NCI-H748 (cell line): Measurements from ENCODE around the gene STIL.
"Not testable (repeated sequence)": the region's sequence is repeated elsewhere in the genome, so short reads cannot be mapped to it uniquely, and the experiment has no call there.

ENCODE experiments used
- DNase-seq: peaks from one replicate; lab custom pipeline; 2025; ENCODE audit not compliant: unreplicated experiment; lab: John Stamatoyannopoulos, UW

The STIL gene

DNA sequence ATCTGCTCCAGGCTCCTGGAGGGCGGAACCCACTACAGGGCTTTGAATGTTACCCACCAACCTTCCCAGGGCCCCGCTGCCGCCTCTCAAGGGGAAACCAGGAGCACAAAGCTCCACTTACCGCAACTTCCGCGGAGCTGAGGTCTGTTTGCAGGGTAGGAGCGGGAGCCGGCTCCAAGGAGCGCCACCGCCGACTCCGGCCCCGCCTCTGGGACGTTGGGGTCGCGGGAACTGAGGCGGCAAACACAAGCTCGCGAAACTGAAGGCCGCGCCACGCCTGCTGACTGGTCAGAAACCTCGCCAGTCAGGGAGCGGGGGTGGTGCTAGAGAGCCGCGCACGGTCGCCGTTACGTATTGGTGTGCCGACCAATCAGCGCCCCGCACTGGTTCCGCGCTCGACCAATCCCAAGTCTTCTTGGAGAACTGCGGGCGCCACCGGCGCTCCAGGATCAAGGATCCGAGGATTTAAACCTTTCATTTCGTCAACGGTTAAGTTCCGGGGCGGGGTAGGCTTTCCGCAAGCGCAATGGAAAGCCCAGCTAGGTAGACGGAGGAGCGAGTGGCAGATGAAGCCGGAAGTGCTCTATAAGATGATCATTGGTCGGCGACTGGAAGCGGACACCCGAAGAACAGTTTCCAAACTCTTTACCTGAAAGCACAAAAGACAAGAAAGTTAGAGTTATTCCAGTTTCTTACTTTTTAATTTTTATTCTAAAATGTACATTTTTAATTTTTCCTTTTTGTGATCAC, at the start of gene STIL:
Gene STIL (minus strand): TSS at position 233 of the 750 bp plus-strand sequence. CDS start 3,828 bp downstream, outside the sequence.
- peak; percentile 100 for DNase-seq

DNA sequence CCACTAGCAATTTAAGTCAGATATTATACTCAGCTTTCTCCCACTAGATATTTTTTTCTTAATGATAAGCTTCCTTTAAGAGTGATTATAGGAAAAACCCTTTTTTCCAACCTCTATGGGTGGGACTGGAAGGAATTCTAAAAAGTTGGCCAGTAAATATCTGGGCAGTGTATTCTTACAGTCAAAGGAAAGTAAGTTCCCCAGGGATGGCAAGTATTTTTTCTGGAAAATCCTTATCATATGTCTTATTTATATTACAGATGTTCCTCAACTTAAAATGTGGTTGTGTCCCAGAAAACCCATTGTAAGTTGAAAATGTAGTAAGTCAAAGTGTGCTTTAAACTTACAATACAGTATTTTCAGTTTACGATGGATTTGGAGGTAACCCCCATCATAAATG, 48.9 kb upstream of the STIL start:
- no peak for DNase-seq

DNA sequence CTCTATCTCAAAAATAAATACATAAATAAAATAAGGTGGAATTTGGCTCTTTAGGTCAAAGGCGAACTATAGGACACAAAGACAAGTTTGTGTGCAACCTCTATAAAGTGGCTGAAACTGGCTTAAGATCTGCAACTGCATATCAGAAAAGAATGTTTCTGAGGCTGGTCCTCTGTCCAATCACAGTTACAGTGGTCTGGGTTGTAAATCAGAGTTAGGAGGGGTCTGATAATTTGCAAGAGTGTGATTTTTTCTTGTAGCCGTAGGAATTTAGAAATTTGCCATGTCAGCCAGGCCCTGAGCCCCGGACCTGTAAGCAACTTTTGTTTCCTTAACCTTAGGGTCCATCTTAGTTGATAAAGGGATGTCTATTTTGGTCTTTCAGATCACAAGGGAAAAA, 47.4 kb upstream of the STIL start:
- no peak for DNase-seq

- DNase-seq = no peak
Measured at GRCh38 chr1:47351305-47351704, 37.4 kb upstream of the STIL start.

DNA sequence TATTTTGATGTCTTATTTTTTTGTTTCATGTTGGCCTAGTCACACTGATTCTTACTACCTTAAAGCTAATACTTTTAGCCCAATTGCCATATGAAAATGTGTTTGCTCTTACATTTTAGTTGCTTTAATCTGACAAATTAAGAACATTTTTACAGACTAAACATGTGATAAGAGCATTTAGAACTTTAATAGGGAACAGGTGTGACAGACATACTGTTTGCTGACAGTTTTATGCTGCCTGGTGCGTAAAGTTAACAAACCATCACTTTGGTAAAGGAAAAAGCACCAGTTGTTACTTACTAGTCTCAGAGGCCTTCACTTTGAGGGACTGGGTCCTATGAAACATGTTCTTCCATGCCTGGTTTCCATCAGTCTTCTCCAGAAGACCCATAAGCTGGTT, 34.3 kb upstream of the STIL start:
- no peak for DNase-seq

GRCh38 chr1:47347735-47348134, 33.8 kb upstream of the STIL start:
- DNase-seq = no peak

DNA sequence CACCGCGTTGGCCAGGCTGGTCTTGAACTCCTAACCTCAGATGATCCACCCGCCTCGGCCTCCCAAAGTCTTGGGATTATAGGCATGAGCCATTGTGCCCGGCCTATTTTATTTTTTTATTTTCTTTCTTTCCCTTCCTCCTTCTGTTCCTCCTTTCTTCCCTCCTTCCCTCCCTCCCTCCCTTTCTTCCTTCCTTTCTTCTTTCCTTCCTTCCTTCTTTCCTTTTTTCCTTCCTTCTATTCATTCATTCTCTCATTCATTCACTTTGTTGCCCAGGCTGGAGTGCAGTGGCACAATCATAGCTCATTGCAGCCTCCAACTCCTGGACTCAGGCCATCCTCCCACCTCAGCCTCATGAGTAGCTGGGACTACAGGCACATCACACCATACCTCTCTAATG, 33.0 kb upstream of the STIL start:
- not testable (repeated sequence) for DNase-seq

GRCh38 chr1:47340227-47340626, 26.3 kb upstream of the STIL start:
- DNase-seq = no peak

- no peak for DNase-seq
Measured at GRCh38 chr1:47338249-47339077, 24.5 kb upstream of the STIL start.

DNA sequence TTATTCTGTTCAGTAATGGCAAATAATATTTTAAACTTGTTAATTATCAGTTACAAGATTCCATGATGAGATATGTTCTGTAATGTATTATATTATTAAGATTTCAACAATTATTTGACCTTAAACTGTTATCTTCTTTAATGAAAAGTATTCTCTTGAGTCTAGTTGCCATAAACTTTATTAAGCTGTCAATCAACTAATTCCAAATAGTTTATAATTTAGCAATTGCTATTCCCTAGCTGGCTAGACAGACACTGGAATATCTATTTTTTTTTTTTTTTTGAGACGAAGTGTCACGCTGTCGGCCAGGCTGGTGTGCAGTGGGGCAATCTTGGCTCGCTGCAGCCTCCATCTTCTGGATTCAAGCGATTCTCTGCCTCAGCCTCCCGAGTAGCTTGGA, 23.4 kb upstream of the STIL start:
- no peak for DNase-seq

- no peak for DNase-seq
Measured at GRCh38 chr1:47334765-47335435, 21.0 kb upstream of the STIL start.

DNA sequence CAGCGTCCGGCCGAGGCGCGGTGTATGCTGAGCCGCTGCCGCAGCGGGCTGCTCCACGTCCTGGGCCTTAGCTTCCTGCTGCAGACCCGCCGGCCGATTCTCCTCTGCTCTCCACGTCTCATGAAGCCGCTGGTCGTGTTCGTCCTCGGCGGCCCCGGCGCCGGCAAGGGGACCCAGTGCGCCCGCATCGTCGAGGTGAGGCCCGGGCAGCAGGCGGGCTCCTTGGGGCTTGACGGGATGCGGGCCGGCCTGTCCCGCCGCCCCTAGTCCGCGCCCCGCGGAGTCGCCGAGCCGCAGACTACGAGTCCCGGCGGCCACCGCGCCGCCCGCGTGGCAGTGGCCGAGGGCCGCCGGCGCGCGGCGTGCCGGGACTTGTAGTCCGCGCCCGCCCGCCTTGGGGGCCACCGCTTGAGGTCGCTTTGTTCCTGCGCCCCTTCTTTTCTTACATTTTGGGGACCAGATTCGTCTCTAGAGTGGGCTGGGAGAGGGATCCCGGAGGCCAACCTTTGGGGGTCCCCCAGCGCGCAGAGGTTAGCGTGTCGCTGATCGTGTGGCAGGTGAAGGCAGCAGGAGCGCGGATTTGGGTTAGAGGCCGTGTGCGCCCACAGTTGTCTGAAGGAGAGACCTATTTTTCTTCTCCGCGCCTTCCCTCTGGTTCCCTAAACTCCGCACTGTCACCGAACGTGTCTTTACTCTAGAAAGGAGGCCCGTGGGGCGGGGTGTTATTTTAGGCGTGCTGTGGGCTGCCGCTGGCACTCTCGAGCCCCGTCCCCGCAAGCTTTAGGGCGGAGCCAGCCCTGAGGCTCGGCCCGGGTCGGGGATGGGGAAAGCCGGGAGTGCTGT, 20.2 kb upstream of the STIL start:
- DNase-seq = peak; percentile 86

DNA sequence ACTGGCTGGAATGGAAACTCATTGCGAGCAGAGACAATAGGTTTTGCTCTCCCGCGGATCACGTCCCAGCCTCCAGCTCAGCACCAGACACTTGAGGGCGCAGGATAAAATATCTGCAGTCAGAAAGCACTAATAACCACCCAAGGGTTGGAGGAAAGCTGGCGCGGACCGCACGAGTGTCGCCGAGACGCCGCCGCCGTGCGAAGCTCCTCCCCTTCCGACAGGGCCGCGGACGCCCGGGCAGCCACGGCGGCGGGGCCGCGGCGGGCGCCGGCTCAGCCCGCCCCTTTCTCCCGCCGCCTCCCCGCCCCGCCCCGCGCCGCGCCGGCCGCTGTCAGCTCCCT, 19.6 kb upstream of the STIL start, which contains the start of gene CMPK1:
Gene CMPK1 (plus strand): TSS at position 213 of the 344 bp plus-strand sequence. CDS start 156 bp downstream, outside the sequence.
- peak; percentile 88 for DNase-seq

- DNase-seq = no peak
Measured at GRCh38 chr1:47332779-47333577, 19.0 kb upstream of the STIL start.

GRCh38 chr1:47331875-47332274, 17.9 kb upstream of the STIL start:
- no peak for DNase-seq

DNA sequence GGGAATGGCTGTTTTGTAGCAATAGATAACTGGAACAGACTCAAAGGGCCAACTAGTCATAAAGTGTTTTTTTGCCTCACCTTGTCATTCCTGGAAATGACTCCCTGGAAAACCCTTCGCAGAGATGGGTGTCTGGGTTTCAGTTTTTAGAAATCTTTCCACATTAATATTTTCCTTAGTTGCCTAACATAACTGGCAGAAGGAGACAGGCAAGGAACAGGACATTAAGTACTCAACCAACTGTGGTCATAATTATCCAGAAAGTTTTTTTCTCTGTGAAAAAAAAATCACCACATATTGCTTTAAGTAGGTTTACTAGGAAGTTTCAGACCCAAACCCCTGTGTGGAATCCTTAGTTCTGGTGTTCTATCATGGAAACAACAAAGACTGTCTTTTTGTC, 16.3 kb upstream of the STIL start:
- no peak for DNase-seq

DNA sequence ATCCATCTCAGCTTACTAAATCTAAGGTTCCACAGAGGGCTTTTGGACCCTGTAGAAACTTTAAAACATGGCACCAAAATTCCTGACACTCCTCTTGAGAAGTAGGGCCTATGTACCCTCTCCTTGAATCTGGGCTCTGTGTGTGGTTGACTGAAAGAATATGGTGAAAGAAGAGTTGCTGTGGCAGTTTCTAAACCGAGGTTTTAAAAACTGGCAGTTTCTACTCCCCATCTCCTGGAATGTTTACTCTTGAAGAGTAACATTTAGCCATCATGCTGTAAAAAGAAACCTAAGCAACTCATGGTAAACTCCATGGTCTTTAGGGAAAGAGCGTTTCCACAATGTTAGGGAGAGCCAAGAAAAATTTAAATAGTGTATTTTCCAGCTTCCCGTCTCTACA, 15.0 kb upstream of the STIL start:
- no peak for DNase-seq

DNA sequence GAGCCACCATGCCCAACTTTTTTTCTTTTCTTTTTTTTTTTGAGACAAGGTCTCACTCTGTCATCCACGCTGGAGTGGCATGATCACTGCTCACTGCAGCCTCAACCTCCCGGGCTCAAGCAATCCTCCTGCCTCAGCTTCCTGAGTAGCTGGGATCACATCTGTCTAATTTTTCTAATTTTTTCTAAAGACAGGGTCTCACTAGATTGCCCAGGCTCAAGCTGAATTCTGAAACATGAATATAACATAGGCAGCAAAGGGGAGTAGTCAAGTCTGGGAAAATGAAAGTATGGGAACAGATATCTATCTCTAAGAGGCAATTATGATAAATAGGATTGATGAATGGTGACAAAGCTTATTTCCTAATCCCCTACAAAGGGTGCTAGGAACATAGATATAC, 12.3 kb upstream of the STIL start:
- DNase-seq = no peak

GRCh38 chr1:47325528-47325927, 11.6 kb upstream of the STIL start:
- DNase-seq = peak; percentile 76

- no peak for DNase-seq
Measured at GRCh38 chr1:47324682-47325081, 10.7 kb upstream of the STIL start.
